Glomerular visceral epithelial cell (primary cell): Measurements from ENCODE around the gene CELF2.
"Not testable (repeated sequence)": the region's sequence is repeated elsewhere in the genome, so short reads cannot be mapped to it uniquely, and the experiment has no call there.

Experiments
- DNase-seq: peaks from one replicate; pipeline ENCODE4 v3.0.0-alpha.2; 2016; ENCODE audit errors: extremely low spot score

Gene CELF2

GRCh38 chr10:11096422-11096821 is 78.8 kb downstream of the CELF2 start:
- DNase-seq, result no peak

- no peak for DNase-seq
Measured at GRCh38 chr10:11097686-11098085, 80.0 kb downstream of the CELF2 start.

DNA sequence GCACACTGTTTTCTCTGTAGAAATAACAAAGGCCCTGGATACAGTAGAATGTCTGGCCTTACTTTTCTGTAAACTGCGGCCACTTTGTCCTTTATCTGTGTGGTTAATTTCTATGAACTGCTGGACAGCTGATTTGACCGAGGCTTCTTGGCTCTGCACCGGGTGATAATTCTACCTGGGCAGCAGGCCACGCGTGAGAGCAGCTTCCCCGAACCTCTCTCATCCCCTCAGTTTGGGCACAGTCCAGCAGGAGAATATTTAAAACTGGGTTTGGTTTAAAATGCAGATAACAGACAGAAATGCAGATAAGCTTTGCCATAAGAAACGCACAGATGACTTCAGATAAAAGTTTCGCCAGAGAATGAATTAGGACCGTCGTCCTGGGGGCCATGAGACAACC is 81.0 kb downstream of the CELF2 start:
- DNase-seq, result no peak

GRCh38 chr10:11104772-11105675 is 87.4 kb downstream of the CELF2 start:
- no peak for DNase-seq

GRCh38 chr10:11105676-11106004 is 88.0 kb downstream of the CELF2 start:
- no peak for DNase-seq

DNA sequence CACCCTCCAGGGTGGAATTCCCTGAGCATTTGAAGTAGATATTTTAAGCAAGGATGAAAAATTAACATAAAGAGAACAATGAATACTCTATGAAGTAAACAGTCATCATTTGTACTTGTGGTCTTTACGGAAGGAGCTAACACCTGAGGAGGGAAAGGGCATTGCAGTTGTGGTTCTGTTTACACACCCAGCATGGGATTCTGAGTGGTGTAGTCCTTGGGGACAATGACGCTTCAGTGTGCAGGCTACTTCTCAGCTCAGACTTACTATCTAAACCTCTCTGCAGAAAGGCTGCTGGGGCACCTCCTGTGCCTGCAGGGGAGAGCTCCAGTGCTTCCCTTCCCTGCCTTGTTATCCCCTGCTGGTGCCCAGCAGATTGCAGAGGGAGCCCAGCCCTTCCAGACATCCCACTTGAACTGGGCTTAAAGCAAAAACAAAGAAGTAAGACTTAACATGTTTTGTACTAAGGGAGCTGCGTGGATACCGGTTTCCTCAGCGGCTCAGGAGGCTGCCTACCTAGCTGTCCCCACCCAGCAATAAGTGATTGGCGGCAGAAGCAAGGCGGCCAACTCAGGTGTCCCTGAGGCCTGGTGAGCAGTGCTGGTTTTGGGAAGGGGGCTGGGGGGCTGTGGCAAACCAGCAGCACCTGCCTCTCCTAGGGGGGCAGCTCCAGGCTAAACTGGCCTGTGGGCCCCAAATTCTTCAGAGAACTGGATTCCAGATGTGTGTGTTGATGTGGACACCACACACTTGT is 89.1 kb downstream of the CELF2 start:
- no peak for DNase-seq

DNA sequence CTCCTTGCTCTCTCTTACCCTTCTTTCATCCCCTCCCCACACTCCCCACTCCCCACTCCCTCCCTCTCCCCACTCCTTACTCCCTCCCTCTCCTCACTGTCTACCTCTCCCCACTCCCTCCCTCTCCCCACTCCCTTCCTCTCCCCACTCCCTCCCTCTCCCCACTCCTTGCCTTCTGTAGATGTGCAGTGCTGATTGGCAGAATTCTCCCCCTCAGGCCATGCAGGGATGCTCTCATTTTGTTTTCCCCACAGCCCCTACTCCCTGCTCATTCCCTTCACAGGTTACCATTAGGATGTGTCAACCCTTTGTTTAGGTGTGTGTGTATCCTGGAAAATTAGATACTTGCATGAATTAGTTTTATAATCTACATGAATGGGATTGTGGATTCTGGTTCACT is 90.3 kb downstream of the CELF2 start:
- no peak for DNase-seq

DNA sequence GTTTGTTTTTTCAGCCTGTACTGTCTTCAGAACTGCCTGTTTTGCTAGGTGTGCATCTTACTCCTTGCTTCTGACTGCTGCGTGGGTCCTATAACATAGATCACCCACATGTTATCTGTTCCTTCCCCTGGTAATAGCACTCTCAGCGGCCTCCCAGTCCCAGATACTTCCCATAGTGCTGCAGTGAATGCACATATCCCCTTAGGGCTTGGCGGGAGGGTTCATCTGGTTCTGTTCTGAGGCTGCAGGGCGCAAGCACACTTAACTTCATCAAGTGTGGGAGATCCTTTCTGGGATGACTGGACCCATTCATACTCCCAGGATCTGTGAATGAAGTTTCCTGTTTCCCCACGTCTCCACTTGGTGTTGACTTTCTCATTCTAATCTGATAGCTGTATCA is 90.7 kb downstream of the CELF2 start:
- DNase-seq, result no peak

GRCh38 chr10:11109590-11109989 is 91.9 kb downstream of the CELF2 start:
- no peak for DNase-seq

GRCh38 chr10:11110539-11110938 is 92.9 kb downstream of the CELF2 start:
- no peak for DNase-seq

DNA sequence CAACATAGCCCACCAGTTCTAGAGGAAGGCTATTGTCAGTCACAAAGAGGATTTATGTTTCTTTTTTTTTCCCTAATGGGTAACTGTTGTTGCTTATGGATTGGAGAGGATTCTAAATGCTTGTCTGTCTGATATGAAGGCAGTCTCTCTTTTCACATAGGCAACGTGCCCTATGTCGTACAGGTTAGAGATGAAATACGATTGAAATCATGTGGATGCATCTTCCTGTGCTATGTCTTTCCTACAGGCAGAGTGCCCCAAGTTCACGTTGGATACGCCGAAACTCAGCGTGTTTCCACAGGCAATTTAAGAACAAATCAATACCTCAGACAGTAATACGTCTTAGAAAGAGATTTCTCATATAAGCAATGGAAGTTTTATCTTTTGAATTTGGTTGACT is 93.8 kb downstream of the CELF2 start:
- no peak for DNase-seq

DNA sequence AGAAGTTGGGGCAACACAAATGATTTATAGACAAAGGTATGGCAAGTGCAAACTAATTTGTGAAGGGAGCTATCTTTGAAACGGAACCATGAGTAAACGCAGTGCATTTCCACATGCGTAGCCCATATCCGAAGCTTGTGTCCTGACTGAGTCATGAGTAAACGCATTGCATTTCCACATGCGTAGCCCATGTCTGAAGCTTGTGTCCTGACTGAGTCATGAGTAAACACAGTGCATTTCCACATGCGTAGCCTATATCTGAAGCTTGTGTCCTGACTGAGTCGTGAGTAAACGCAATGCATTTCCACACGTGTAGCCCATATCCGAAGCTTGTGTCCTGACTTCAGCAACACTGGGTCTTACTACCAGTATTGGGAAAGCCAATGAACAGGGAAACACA is 95.0 kb downstream of the CELF2 start:
- no peak for DNase-seq

- DNase-seq, result no peak
Measured at GRCh38 chr10:11113156-11113555, 95.5 kb downstream of the CELF2 start.

DNA sequence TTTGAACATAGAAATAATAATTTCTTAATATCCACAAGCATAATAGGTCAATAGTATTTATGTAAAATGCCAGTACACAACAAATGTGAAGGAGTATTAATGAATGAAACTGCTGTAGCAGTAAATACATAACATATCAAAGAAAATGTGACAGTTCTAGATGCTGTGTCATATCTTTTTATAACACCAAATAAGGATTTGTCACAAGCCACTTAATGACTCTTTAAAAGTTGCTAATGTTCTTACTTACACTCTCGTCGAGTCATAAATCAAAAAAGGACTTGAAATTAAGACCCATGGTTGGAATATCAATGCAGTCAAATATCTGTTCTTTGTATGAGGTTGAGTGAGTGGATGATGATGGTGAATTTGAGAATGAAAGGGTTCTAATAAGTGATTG is 96.6 kb downstream of the CELF2 start:
- DNase-seq, result no peak

GRCh38 chr10:11115337-11115736 is 97.7 kb downstream of the CELF2 start:
- DNase-seq, result no peak

DNA sequence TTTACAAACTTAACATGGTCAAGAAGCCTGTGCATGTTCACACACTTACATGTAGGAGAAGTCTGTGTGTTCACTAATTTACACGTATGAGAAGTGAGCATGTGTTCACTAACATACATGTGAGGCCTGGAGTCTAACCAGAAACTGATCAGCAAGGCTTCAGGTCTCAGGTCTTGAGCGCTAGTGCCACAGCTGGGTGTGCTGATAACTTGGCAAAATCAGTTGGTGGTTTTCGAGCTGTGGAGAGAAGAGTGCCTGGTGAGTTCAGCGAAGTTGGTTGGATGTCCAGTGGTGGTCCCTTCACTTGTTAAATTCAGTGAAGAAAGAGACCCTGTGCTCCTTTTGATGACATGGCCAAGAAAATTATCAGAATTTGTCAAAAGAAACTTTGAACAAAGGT is 98.7 kb downstream of the CELF2 start:
- DNase-seq, result no peak

DNA sequence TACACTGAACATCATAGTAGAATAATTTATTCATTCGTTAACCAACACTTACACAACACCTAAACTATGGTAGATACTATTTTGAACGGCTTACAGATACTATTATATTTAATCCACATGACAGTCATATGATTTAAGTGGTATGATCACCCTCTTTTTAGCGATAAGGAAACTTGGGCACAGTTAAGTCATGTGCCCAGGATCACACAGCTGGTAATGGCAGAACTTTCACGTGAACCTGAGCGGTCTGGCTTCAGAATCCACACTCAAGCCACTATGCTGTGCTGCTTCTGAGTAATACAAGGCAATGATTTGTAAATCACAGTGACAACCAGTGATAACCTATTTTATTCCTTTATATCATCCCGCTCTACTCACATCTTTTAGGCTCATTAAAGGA is 99.1 kb downstream of the CELF2 start:
- no peak for DNase-seq

DNA sequence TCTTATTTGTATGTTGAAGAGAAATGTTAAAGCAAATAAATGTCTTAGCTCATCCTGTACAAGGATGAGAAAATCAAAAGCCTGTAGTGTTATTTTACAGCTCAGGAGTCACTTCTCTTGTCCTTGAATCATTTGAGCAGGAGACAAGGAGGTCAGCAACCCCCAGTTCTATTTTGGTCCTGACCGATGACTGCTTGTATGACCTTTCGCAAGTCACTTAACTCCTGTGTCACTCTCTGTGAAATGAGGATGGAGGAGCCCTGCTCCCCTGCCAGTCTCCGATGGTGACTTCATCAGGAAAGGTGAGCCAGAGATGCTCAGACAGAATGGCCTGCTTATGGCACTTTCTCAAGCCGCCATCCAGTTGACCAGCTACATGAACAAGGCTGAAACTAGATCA is 101.0 kb downstream of the CELF2 start:
- DNase-seq, result no peak

GRCh38 chr10:11119843-11120242 is 102.2 kb downstream of the CELF2 start:
- no peak for DNase-seq

- no peak for DNase-seq
Measured at GRCh38 chr10:11120711-11121110, 103.0 kb downstream of the CELF2 start.

GRCh38 chr10:11123892-11124291 is 106.2 kb downstream of the CELF2 start:
- not testable (repeated sequence) for DNase-seq

- no peak for DNase-seq
Measured at GRCh38 chr10:11125004-11125403, 107.3 kb downstream of the CELF2 start.

- not testable (repeated sequence) for DNase-seq
Measured at GRCh38 chr10:11127017-11127416, 109.3 kb downstream of the CELF2 start.
